Panc1 (cell line): ENCODE results near the gene MVK.

Experiments
- POLR2AphosphoS5 ChIP-seq: IDR thresholded peaks from 2 replicates; pipeline ENCODE4 v1.6.1; 2012; ENCODE audit warnings: mild to moderate bottlenecking, low read depth, low read length, moderate library complexity
- TCF7L2 ChIP-seq: IDR thresholded peaks from 2 replicates; pipeline ENCODE4 v1.6.1; 2011; ENCODE audit warnings: mild to moderate bottlenecking, low read depth, low read length, inconsistent platforms
- TF ChIP-seq, protein P1 (sequence below): fragments of 450-650 bp; IDR thresholded peaks from 2 replicates; pipeline ENCODE4 v1.5.1; 2017; ENCODE audit warnings: mild to moderate bottlenecking
- TF ChIP-seq, protein P2 (sequence below), 2 experiments: IDR thresholded peaks; 2 replicates each; pipeline ENCODE4 v1.6.1; 2011 to 2012; ENCODE audit warnings: low read depth in 2 of 2, control low read depth in 1 of 2, low read length in 1 of 2, mild to moderate bottlenecking in 1 of 2, moderate library complexity in 1 of 2; ENCODE audit not compliant: insufficient read depth in 1 of 2

DNA sequence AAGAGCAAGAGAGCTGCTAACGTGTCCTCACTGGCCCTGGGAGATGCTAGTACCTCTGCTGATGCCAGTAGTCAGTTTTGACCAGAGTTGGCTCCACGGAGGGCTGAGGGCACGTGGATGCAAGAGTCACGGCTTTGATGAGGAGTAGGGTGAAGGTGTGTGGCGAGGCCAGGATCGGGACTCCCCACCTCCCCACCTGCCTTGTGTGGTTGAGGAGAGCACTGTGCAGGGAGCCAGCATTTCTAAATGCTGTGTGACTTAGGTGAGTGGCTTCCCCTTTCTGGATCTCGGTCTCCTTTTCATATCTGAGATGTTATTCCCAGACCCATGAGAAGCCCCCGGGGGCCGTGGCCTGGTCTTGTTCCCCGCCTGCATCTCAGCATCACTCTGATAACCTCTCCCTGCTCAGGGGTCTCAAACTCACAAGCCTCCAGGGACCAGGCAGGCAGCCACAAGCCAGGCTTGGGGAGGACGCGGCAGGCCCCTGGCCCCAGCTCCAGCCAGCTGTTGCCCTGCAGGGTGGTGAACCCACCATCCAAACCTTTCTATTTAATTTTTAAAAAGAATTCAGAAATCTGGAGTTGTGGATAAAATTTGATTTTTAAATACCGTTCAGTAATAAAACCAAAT lies 32.1 kb downstream of the MVK start:
- TF ChIP-seq, protein P1, sequence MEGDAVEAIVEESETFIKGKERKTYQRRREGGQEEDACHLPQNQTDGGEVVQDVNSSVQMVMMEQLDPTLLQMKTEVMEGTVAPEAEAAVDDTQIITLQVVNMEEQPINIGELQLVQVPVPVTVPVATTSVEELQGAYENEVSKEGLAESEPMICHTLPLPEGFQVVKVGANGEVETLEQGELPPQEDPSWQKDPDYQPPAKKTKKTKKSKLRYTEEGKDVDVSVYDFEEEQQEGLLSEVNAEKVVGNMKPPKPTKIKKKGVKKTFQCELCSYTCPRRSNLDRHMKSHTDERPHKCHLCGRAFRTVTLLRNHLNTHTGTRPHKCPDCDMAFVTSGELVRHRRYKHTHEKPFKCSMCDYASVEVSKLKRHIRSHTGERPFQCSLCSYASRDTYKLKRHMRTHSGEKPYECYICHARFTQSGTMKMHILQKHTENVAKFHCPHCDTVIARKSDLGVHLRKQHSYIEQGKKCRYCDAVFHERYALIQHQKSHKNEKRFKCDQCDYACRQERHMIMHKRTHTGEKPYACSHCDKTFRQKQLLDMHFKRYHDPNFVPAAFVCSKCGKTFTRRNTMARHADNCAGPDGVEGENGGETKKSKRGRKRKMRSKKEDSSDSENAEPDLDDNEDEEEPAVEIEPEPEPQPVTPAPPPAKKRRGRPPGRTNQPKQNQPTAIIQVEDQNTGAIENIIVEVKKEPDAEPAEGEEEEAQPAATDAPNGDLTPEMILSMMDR: no peak
- TF ChIP-seq POLR2AphosphoS5 (no peak), TCF7L2 (no peak)
- TF ChIP-seq, protein P2, sequence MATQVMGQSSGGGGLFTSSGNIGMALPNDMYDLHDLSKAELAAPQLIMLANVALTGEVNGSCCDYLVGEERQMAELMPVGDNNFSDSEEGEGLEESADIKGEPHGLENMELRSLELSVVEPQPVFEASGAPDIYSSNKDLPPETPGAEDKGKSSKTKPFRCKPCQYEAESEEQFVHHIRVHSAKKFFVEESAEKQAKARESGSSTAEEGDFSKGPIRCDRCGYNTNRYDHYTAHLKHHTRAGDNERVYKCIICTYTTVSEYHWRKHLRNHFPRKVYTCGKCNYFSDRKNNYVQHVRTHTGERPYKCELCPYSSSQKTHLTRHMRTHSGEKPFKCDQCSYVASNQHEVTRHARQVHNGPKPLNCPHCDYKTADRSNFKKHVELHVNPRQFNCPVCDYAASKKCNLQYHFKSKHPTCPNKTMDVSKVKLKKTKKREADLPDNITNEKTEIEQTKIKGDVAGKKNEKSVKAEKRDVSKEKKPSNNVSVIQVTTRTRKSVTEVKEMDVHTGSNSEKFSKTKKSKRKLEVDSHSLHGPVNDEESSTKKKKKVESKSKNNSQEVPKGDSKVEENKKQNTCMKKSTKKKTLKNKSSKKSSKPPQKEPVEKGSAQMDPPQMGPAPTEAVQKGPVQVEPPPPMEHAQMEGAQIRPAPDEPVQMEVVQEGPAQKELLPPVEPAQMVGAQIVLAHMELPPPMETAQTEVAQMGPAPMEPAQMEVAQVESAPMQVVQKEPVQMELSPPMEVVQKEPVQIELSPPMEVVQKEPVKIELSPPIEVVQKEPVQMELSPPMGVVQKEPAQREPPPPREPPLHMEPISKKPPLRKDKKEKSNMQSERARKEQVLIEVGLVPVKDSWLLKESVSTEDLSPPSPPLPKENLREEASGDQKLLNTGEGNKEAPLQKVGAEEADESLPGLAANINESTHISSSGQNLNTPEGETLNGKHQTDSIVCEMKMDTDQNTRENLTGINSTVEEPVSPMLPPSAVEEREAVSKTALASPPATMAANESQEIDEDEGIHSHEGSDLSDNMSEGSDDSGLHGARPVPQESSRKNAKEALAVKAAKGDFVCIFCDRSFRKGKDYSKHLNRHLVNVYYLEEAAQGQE (IDR thresholded peaks at IDR 0.05; ENCODE audit: insufficient read depth in 1 of 2, low read depth in 2 of 2, low read length in 1 of 2): no peak
